Measurements from ENCODE around the gene STK32B. TPM values are rescaled to one million over a fixed set of nuclear protein-coding genes. Genes with fewer than 3 reads are reported as not detected.
A peak's percentile ranks its signal among the peaks of the same experiment; 100 is the strongest.

The STK32B gene
- total and polyA plus RNA-seq, 11 donors = 0.08 to 2.0 (median 0.25) TPM

DNA sequence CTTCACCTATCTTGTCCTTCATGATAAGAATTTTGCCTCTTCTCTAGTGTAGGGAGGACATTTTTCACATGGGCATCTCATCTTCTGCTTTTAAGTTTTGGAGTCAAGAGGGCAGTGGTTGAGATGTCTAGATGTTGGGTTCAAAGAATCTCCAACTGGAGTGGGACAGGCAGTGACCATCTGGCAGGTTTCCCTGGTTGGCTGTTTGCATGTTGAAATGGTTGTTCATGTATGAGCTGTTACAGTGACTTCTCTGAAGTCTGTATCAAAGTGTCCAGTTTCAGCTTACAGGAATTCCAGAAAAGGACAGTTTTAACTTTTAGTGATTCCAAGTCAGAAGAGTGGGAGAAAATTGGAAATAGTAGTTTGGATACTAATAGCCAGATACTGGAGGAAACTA, 464.4 kb downstream of the STK32B start:
- no peak overlapping the region for H3K4me3 ChIP-seq
- intact Hi-C loops (cut with DNase I) = no loop called here
- H3K27me3 ChIP-seq = no peaks in the 10 kb centered on the region
- ATAC-seq (no peak), DNase-seq (no peak)
- H3K4me1 ChIP-seq = no peaks in the 10 kb centered on the region
- H3K36me3 ChIP-seq = no peaks in the 10 kb centered on the region
- H3K9me3 ChIP-seq = peaks cover 0 to 12% (median 0%) of the 10 kb centered on the region in 12 donors
- no peak overlapping the region for H3K27ac ChIP-seq
- TF ChIP-seq POLR2A (IDR thresholded peaks at IDR 0.05) (no peak), CTCF (IDR thresholded peaks at IDR 0.05) (no peak)

DNA sequence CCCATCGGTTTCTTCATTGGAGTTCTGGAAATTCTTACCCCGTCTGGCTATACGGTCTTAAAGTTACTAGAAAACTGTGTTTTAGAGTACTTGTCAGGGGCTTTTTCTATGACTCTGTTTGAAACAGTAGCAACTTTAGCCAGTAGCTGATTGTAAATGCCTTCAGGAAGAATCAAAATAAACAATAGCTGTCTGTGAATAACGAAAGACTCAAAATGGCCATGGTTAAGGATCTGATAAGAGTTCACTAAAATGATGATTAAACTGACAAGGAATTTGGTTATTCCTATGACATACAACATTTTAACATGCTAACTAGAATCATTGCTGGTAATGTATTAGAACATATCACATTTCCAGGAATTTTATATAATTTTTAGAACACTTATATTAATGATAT, 466.1 kb downstream of the STK32B start:
- TF ChIP-seq CTCF (IDR thresholded peaks at IDR 0.05) (no peak), POLR2A (IDR thresholded peaks at IDR 0.05) (no peak)
- WGBS, 4 donors = 64 to 86% (median 76%) methylated on average over 4 of the region's 4 CpGs

GRCh38 chr4:5524446-5525299, 473.4 kb downstream of the STK32B start:
- peaks cover 0 to 16% (median 0%) of the 10 kb centered on the region in 12 donors for H3K9me3 ChIP-seq
- TF ChIP-seq CTCF (IDR thresholded peaks at IDR 0.05) (no peak), POLR2A (IDR thresholded peaks at IDR 0.05) (no peak)
- H3K4me1 ChIP-seq = peaks cover 0 to 11% (median 0%) of the 10 kb centered on the region in 12 donors
- DNase-seq = peak in 1 of 5 donors; percentile 12
- H3K4me3 ChIP-seq = no peak overlapping the region
- no peaks in the 10 kb centered on the region for H3K36me3 ChIP-seq
- WGBS, 4 donors = 37 to 59% (median 48%) methylated on average over 5 of the region's 5 CpGs
- intact Hi-C loops (cut with DNase I) = no loop called here
- ATAC-seq = peak in 2 of 4 donors; percentile 47 to 49
- H3K27ac ChIP-seq = no peak overlapping the region
- no peaks in the 10 kb centered on the region for H3K27me3 ChIP-seq

More for the DNA sequence above, 466.1 kb downstream of the STK32B start:
- no peaks in the 10 kb centered on the region for H3K4me1 ChIP-seq
- no peak overlapping the region for H3K27ac ChIP-seq
- DNase-seq = no peak
- intact Hi-C loops (cut with DNase I) = no loop called here
- H3K9me3 ChIP-seq = peaks cover 0 to 13% (median 0%) of the 10 kb centered on the region in 12 donors
- no peaks in the 10 kb centered on the region for H3K36me3 ChIP-seq
- H3K4me3 ChIP-seq = no peak overlapping the region
- no peak for ATAC-seq
- H3K27me3 ChIP-seq = no peaks in the 10 kb centered on the region

GRCh38 chr4:5526080-5526846, 475.0 kb downstream of the STK32B start:
- no peaks in the 10 kb centered on the region for H3K36me3 ChIP-seq
- H3K27me3 ChIP-seq = no peaks in the 10 kb centered on the region
- TF ChIP-seq CTCF (IDR thresholded peaks at IDR 0.05) (no peak), POLR2A (IDR thresholded peaks at IDR 0.05) (no peak)
- ATAC-seq (no peak), DNase-seq (no peak)
- no peak overlapping the region for H3K4me3 ChIP-seq
- WGBS, 4 donors = 62 to 69% (median 65%) methylated on average over 3 of the region's 3 CpGs
- H3K9me3 ChIP-seq = peaks cover 0 to 7% (median 0%) of the 10 kb centered on the region in 12 donors
- H3K27ac ChIP-seq = no peak overlapping the region
- H3K4me1 ChIP-seq = peaks cover 0 to 11% (median 0%) of the 10 kb centered on the region in 12 donors
- intact Hi-C loops (cut with DNase I) = no loop called here

Data from heart left ventricle (tissue), 16 donors.